ENCODE data around the gene B3GAT1. TPM values are rescaled to one million over a fixed set of nuclear protein-coding genes. Genes with fewer than 3 reads are reported as not detected.

B3GAT1 gene
- polyA plus RNA-seq, 3 donors = not detected

DNA sequence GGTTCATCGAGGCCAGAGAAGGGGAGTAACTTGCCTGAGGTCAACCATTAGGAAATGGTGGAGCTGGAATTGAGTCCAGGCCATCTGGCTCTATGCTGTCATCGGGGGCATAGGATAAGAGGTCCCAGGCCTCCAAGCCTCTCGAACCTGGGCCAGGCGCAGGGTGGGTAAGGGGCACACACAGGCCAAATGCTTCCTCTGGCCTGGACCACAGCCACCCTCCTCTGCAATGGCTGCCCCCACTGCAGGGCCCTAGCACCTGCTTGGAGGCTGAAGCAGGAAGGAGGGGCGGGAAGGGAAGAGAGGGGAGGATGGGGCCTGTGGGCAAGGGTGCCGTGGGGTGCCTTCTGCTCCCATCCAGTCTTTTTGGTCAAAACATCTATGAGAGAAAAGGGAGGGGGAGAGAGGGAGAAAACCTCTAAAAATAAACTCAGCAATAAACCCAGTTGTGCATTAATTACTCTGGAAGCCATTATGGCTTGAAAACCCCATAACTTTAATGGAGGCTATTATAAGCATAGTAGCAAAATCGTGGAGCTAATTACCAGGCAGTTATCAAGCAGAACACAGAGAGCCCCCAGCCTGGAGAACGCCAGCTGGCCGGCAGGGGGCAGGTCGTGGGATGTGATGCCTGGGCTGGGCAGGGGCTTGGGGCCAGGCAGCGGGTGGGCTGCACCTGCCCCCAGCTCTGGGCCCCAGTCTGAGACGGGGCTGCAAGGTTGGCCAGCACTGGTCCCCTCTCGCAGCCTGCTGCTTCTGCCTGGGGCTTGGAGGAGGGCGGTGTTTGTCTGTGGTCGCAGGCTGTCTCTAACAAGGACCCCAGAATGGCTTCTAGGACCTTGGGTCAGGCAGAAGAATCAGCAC lies 21.1 kb downstream of the B3GAT1 start:
- 84% methylated on average over 13 of the region's 15 CpGs for WGBS (ENCODE audit: insufficient coverage)
- Mint-ChIP-seq H3K4me3 (no peak overlapping the region), H3K27me3 (ENCODE audit: low read depth in 3 of 3) (peaks cover 2 to 11% (median 9%) of the 10 kb centered on the region in 3 donors), H3K27ac (no peak overlapping the region), H3K36me3 (no peaks in the 10 kb centered on the region), H3K9me3 (no peaks in the 10 kb centered on the region), H3K4me1 (peaks cover 6% of the 10 kb centered on the region)
- Histone ChIP-seq H3K36me3 (replicated peaks in 1 of 2; ENCODE audit: control insufficient read depth in 1 of 2, insufficient read depth in 2 of 2, low read length in 2 of 2) (no peaks in the 10 kb centered on the region), H3K4me3 (replicated peaks in 1 of 3; ENCODE audit: low read depth in 2 of 3, low read length in 3 of 3) (no peak overlapping the region), H3K4me2 (replicated peaks; ENCODE audit: extremely low read depth, low read length, poor library complexity, severe bottlenecking) (no peak overlapping the region), H2AFZ (ENCODE audit: insufficient read depth, low read depth, low read length, poor library complexity, severe bottlenecking) (no peak overlapping the region), H3K9me3 (replicated peaks in 1 of 2; ENCODE audit: control insufficient read depth in 1 of 2, insufficient read depth in 1 of 2, low read length in 2 of 2) (no peaks in the 10 kb centered on the region), H3K27ac (ENCODE audit: low read depth in 1 of 2, low read length in 2 of 2) (no peak overlapping the region), H4K20me1 (ENCODE audit: insufficient read depth, low read length) (no peaks in the 10 kb centered on the region), H3K27me3 (ENCODE audit: control insufficient read depth in 2 of 2, insufficient read depth in 2 of 2, low read length in 2 of 2) (no peaks in the 10 kb centered on the region), H3K4me1 (ENCODE audit: control insufficient read depth in 1 of 2, insufficient read depth in 2 of 2, low read length in 2 of 2) (no peaks in the 10 kb centered on the region), H3K79me2 (ENCODE audit: insufficient read depth, low read length) (no peaks in the 10 kb centered on the region), H3K9ac (ENCODE audit: insufficient read depth, low read length, poor library complexity, severe bottlenecking) (no peak overlapping the region)
- TF ChIP-seq, protein P1, sequence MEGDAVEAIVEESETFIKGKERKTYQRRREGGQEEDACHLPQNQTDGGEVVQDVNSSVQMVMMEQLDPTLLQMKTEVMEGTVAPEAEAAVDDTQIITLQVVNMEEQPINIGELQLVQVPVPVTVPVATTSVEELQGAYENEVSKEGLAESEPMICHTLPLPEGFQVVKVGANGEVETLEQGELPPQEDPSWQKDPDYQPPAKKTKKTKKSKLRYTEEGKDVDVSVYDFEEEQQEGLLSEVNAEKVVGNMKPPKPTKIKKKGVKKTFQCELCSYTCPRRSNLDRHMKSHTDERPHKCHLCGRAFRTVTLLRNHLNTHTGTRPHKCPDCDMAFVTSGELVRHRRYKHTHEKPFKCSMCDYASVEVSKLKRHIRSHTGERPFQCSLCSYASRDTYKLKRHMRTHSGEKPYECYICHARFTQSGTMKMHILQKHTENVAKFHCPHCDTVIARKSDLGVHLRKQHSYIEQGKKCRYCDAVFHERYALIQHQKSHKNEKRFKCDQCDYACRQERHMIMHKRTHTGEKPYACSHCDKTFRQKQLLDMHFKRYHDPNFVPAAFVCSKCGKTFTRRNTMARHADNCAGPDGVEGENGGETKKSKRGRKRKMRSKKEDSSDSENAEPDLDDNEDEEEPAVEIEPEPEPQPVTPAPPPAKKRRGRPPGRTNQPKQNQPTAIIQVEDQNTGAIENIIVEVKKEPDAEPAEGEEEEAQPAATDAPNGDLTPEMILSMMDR (IDR thresholded peaks at IDR 0.05) = no peak
- intact Hi-C loops (cut with micrococcal nuclease) = no loop called here
- DNase-seq = no peak

DNA sequence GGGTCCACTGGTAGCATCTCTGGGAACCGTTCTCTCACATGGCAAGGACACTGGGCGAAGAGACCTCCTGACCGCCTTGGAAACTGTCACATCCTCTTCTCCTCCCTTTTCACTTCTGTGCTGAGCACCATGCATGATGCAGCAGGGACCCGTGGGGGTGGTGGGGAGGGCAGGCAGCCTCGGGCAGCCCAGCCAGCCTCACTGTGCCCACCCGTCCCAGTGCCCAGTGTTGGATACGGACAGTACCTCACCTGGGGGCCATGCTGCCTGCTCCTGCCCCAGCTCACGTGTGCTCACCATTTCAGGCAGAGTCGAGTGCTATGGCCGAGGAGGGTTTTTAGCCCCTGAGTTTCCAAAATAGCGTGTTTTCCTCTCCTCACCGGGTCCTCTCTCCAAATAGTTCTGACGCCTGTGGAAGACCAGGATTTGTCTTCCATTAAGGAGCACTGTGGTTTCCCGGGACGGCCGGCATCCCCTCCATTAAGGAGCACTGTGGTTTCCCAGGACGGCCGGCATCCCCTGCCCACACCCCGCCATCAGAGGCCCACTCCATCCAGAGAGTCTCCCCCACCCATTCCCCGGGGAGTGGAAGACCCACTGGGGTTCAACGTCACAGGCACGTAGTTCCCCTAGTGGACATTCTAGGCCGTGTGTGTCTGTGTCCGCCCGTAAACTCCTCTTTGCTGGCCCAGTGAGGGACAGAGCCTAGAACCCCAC lies 22.4 kb downstream of the B3GAT1 start:
- no peaks in the 10 kb centered on the region for H3K27me3 ChIP-seq (ENCODE audit: control insufficient read depth in 2 of 2, insufficient read depth in 2 of 2, low read length in 2 of 2)
- intact Hi-C loops (cut with micrococcal nuclease) = no loop called here
- H3K79me2 ChIP-seq (ENCODE audit: insufficient read depth, low read length) = no peaks in the 10 kb centered on the region
- Mint-ChIP-seq H3K9me3 (no peaks in the 10 kb centered on the region), H3K27me3 (ENCODE audit: low read depth in 3 of 3) (peaks cover 4 to 13% (median 12%) of the 10 kb centered on the region in 3 donors), H3K4me1 (peaks cover 6% of the 10 kb centered on the region), H3K27ac (no peak overlapping the region), H3K4me3 (no peak overlapping the region), H3K36me3 (no peaks in the 10 kb centered on the region)
- H3K9me3 ChIP-seq (replicated peaks in 1 of 2; ENCODE audit: control insufficient read depth in 1 of 2, insufficient read depth in 1 of 2, low read length in 2 of 2) = no peaks in the 10 kb centered on the region
- no peaks in the 10 kb centered on the region for H4K20me1 ChIP-seq (ENCODE audit: insufficient read depth, low read length)
- H3K4me3 ChIP-seq (replicated peaks in 1 of 3; ENCODE audit: low read depth in 2 of 3, low read length in 3 of 3) = no peak overlapping the region
- no peak overlapping the region for H3K9ac ChIP-seq (ENCODE audit: insufficient read depth, low read length, poor library complexity, severe bottlenecking)
- no peaks in the 10 kb centered on the region for H3K36me3 ChIP-seq (replicated peaks in 1 of 2; ENCODE audit: control insufficient read depth in 1 of 2, insufficient read depth in 2 of 2, low read length in 2 of 2)
- TF ChIP-seq, protein P1 (IDR thresholded peaks at IDR 0.05) = no peak
- H2AFZ ChIP-seq (ENCODE audit: insufficient read depth, low read depth, low read length, poor library complexity, severe bottlenecking) = no peak overlapping the region
- no peaks in the 10 kb centered on the region for H3K4me1 ChIP-seq (ENCODE audit: control insufficient read depth in 1 of 2, insufficient read depth in 2 of 2, low read length in 2 of 2)
- no peak overlapping the region for H3K27ac ChIP-seq (ENCODE audit: low read depth in 1 of 2, low read length in 2 of 2)
- H3K4me2 ChIP-seq (replicated peaks; ENCODE audit: extremely low read depth, low read length, poor library complexity, severe bottlenecking) = no peak overlapping the region
- DNase-seq = no peak
- 90% methylated on average over 20 of the region's 25 CpGs for WGBS (ENCODE audit: insufficient coverage)

All from CD14-positive monocyte (primary cell).